ENCODE data around the gene NFX1. TPM values are rescaled to one million over a fixed set of nuclear protein-coding genes. Genes with fewer than 3 reads are reported as not detected.
"Not testable (repeated sequence)": the region's sequence is repeated elsewhere in the genome, so short reads cannot be mapped to it uniquely, and the experiment has no call there.

Gene NFX1
- total RNA-seq, 1 donor from 2014 or later, result 13.0 TPM

DNA sequence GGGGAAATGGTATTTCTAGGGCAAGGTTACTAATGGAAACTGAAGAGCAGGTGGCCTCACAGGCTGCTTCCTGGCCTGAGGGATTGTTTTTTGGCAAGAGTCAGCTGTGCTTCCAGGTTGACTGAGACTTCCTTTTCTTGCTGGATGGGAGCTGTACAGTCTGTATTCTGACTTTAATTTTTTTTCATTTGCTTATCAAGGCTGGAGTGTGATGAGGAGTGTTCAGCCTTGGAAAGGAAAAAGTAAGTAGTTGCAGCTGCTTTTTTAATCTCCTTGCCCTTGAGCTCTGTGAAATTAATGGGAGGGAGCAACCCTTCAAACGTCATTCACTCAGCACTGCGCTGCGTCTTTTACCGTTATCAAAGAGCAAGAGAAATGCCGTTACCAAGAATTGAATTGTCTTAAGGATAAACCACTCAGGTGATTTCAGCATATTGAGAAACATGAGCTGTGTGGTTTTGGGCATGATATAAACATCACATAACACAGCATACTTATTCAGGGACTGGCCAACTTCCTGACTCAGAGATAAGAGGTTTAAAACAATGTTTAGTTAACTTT is 64.4 kb downstream of the NFX1 start:
- no peak for DNase-seq (ENCODE audit: low read depth, low spot score)

DNA sequence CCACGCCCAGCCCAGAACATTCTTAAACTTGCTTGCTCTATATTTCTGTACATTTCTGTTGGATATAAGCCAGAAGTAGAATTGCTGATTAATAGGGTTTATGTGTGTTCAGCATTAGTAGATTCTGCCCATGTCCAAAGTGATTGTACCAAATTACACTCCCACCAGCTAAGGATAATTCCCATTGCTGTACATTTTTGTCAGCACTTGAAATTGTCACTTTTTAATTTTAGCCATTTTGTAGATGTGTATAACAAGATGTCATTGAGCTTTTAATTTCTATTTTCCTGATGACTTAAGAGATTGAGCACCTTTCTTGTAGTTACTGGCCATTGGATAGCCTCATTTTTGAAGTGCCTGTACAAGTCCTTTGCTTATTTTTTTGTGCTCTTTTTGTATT is 65.6 kb downstream of the NFX1 start:
- no peak for DNase-seq (ENCODE audit: low read depth, low spot score)

DNA sequence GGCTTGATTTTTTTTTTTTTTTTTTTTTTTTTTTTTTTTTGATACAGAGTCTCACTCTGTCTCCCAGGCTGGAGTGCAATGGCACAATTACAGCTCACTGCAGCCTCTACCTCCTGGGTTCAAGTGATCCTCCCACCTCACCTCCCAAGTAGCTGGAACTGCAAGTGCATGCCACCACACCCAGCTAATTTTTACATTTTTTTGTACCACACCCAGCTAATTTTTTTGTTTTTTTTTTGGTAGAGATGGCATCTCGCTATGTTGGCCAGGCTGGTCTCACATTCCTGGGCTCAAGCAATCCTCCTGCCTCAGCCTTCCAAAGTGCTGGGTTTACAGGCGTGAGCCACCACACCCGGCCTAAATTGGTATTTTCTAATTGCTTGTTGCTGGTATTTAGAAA is 68.3 kb downstream of the NFX1 start:
- DNase-seq (ENCODE audit: low read depth, low spot score), result not testable (repeated sequence)

DNA sequence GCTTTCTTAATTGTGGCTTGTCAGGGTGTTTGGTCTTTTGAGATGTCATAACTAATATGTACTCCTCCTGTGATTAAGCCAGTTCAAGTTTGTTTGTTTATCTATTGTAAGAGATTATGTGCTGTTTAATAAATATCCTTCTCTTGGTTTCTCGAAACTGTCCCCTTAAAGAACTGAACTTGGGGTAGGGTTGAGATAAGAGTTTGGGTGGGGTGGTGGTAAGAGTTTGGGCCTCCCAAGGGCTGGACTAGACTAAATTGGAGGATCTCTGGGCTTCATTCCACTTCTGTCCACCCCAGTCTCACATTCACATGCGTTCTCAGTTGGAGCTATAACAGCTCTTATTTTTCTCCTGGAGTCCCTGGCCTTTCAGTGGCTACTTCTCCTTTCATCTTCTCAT is 73.8 kb downstream of the NFX1 start:
- no peak for DNase-seq (ENCODE audit: low read depth, low spot score)

DNA sequence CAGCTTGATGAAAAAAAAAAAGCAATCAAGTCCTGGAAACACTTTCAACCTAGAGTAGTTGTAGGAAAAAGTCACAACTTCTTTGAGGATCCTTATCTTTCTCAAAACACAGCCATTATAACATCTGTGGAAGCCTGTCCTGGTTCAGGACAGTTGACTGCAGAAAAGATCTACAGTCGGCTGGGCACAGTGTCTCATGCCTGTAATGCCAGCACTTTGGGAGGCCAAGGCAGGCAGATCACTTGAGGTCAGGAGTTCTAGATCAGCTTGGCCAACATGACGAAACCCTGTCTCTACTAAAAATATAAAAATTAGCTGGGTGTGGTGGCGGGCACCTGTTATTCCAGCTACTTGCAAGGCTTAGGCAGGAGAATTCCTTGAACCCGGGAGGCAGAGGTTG is 74.5 kb downstream of the NFX1 start:
- DNase-seq (ENCODE audit: low read depth, low spot score), result not testable (repeated sequence)

DNA sequence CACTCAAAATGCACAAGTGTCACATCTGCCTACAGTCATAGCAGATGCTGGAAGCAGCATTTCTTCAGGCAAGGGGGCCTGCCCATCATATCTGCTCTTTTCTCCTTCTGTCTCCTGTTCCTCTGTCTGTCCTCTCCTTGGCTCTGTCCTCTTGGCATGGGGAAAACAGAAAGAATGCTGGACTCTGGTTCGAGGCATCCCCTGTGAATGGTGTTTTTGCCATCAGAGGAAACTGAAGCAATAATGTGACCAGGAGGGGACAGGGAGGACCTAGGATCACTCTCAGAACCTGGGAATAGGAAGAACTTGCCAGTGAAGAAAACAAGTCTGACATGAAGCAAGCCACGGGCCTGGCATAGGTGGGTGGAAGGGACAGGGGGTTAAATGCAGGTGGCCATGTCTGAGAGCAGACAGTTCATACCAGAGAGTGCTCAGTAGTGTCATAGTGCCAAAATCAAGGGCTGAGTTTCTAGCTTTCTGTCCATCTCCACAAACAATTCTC is 76.7 kb downstream of the NFX1 start:
- DNase-seq (ENCODE audit: low read depth, low spot score), result no peak

DNA sequence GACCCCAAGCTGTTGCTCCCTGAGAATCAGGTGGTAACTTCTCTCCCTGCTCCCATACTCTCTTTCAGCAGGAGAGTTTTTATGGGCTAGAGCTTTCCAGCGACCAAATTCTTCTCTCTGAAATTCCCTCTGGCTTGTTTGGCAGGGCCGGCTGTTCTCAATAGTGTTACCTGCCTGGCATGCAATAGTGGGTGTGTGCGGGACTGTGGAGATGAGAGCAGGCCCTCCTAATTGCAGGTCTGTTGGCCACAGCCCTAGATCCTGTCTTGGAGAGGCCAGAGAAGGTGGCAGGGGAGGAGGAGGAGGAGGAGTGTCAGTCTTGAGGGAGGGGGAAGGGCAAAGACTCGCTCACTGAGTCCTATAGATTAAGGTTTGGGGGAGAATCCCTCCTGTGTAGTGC is 82.6 kb downstream of the NFX1 start:
- no peak for DNase-seq (ENCODE audit: low read depth, low spot score)

DNA sequence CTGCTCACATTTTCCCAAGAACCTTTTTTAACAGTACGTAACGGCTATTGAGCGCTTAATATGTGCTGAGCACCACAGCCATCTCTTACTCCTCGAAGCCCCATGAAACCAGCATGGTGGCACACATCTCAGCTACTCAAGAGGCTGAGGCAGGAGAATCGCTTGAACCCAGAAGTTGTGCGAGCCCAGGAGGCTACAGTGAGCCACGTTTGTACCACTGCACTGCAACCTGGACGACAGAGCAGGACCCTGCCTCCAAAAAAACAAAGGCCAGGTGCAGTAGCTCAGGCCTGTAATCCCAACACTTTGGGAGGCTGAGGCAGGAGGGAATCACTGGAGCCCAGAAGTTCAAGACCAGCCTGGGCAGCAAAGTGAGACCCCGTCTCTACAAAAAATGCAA is 83.9 kb downstream of the NFX1 start:
- no peak for DNase-seq (ENCODE audit: low read depth, low spot score)

DNA sequence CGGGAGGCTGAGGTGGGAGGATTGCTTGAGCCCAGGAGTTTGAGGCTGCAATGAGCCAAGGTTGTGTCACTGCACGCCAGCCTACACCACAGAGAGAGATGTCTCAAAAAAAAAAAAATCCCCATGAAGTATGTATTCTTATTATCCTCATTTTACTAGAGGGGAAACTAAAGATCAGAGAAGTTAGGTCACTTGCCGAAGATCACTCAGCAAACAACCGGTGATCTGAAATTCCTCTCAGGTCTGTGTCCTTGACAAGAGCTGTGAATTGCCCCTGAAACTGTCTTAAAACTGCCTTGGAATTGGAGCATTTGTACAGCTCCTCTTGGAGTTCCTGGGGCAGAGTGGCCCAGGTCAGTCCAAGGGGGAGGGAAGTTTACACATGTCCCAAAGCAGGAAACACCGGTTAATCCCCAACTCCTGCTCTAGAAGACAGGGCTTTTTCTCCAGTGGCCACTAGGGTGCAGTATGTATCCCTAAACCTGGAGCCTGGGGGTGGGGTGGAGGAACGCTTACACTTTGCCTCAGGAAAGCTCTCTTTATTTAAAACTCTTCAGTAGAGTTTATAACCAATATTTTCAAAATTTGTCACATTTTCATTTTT is 84.4 kb downstream of the NFX1 start:
- peak; percentile 60 for DNase-seq (ENCODE audit: low read depth, low spot score)

DNA sequence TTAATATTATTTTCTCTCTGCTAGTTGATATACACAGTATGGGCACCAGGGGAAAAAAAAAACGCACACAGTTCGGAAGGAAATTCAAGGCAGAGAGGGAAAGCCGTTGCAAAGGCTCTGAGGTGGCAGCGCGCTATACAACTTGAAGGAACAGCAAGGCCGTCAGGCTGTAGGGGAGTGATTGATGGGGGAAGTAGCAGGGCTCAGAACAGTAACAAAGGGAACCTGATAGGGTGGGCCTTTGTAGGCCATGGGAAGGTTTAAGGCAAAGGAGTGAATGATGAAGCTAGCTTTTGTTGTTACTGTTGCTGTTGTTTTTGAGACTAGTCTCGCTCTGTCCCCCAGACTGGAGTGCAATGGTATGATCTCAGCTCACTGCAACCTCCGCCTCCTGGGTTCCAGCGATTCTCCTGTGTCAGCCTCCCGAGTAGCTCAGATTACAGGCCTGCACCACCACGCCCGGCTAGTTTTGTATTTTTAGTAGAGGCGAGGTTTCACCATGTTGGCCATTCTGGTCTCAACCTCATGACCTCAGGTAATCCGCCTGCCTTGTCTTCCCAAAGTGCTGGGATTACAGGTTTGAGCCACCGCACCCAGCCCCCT is 85.0 kb downstream of the NFX1 start:
- DNase-seq (ENCODE audit: low read depth, low spot score), result no peak

DNA sequence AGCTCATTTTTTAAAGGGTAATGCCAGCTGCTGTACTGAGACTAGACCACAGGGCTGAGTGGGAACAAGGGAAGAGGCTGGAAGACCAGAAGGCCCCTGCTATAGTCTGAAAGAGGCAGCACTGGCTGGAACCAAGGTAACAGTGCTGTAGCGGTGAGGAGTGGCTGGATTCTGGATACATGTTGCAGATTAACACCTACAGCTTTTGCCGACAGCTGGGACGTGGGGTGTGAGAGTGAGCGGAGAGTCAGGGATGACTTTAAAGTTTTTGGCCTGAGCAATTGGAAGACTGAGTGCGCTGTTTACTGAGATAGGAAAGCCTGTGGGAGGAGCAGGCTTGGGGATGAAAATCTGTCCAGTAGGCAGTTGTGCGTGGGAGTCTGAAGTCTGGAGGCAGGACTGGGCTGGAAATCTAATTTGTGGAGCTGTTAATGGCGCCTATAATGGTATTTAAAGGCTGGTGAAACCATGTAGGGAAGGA is 85.6 kb downstream of the NFX1 start:
- DNase-seq (ENCODE audit: low read depth, low spot score), result no peak

DNA sequence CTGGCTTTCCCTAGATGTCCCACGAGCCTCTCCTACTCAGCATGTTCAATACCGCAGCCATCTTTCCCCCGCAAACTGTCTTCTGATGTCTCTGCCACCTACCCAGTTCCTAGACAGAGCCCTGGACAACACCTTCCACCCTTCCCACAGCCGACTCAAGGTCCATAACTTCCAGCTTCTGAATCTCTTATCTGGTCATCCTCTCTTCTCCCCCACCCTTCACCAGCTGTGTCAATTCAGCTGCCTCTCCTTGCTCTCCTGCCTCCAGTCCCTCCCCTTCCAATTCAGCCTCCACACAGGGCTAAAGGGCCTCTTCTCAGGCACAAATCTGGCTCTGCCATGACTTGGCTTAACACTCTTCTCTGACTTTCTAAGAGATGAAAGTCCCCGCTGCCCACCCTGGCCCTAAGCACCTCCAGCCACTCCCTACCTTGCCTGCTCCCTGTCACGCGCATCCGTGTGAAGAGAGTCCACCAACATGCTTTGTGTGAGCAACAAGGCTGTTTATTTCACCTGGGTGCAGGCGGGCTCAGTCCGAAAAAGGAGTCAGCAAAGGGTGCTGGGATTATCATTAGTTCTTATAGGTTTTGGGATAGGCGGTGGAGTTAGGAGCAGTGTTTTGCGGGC is 86.9 kb downstream of the NFX1 start:
- DNase-seq (ENCODE audit: low read depth, low spot score), result no peak

DNA sequence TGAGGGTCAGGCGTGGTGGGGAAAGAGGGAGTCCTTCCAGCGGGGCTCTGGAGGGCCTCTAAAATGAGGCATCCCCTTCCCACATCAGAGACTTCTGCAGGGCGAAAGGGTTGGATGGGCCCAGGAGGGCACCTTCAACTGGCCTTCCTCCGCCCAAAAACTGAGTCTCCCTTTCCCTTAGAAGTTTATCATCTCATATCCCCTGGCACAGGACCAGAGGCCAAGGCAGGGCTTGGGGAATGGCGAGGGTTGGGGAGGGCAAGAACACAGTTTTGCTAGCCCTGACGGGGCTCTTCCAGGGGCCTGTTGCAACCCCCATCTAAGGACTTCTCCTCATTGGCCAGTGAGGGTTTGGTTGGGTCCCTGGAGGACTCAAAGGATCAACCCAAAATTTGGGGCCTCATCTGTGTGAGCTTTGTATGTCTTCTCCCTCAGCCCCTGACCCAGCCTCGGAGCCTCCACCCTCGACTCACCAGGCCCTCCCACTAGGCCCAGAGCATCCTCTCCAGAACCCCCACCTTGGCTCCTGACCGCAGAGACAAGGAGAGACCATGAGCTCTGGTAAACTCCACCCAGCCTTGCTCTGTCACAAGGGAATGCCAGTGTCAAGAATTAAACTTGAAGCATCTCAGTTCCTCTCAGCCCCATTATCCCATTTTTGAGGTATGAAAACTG is 87.9 kb downstream of the NFX1 start:
- no peak for DNase-seq (ENCODE audit: low read depth, low spot score)

DNA sequence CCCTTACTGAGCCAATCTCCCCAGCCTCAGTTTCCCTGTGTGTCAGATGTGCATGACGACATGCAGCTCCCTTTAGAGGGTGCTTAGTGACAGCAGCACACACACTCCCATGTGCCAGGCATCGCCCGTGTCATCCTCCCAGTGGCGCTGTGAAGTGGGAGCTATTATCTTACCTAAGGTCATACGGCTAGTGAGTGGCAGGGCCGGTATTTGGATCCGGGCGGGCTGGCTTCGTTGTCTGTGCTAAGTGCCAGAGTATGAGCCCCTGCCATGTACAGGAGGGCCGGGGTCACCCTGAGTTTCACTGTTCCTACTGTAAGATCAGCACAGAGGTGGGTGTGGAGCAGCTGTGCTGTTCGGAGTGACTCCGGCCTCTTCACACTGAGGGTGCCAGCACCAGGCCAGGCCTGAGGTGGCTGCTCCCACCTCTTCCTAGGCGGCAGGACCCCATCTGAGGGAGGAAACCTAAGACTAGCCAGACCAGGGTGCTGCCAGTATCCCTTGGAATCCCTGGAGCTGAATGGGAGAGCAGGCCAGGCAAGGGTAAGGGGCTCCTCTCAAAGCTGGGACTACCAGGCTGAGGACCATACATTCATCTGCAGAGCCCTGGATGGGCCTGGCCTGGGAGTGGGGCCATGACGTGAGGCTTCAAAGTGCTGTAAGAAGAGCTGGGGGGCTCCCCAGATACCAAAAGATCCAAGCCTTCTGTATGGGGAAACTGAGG is 89.5 kb downstream of the NFX1 start:
- no peak for DNase-seq (ENCODE audit: low read depth, low spot score)

DNA sequence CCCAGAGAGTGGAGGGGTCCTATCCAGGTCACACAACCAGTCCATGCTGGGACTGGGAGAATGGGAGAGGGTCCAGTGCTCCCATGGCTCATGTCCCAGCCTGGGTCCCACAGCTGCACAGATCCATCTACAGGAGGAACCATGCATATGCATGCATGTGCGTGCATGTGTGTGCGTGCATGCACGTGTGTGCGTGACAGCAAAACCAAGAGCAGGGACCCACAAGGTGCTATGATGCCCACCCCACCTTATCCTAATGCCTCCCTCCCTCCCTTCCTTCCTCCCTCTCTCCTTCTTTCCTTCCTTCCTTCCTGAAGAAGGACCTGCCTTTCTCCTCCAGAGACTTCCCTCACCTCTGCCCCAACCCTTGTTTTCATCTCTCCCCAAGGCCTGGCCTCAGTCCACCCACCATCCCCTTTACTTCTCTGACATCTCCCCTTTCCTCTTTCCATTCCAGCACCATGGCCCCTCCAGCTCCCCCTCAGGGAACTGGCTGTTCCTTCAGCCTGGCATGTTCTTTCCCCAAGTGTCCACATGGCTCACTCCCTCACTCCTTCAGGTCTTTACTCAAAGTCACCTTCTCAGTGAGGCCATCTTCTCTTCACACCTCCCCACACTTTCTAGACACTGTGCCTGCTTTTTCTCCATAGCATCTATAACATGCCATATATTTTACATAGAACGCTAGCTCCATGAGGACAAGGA is 90.2 kb downstream of the NFX1 start:
- DNase-seq (ENCODE audit: low read depth, low spot score), result no peak

DNA sequence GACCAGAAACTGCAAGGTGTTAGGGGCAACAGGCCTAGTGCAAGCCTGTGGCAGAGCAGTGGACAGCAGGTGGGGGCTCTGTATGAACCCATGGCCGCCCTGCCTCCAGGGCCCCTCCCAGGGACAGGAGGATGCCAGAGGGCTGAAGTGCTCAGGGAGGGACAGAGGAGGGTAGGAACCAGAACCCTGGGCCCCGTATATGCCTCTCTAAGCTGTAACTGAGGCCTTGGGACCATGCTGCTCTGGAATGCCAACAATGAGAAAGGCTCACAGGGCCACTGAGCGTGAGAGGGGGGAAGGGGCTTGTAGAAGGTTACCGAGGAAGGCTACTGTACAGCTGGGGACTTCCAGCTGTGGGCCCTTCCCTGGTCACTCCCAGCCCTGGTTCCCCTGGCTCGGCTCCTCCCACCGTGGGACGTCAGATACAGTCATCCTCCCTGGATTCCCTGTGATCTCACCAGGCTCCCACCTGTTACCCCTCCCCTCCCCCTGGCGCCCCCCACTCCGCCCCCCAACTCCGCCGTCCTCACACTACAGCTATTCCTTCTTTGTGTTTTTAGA is 91.0 kb downstream of the NFX1 start:
- no peak for DNase-seq (ENCODE audit: low read depth, low spot score)

DNA sequence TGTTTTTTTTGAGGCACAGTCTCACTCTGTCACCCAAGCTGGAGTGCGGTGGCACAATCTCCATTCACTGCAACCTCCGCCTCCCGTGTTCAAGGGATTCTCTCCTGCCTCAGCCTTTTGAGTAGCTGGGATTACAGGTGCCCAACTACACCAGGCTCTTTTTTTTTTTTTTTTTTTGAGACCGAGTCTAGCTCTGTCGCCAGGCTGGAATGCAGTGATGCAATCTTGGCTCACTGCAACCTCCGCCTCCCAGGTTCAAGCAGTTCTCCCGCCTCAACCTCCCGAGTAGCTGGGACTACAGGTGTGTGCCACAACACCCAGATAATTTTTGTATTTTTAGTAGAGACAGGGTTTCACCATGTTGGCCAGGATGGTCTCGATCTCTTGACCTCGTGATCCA is 92.1 kb downstream of the NFX1 start:
- not testable (repeated sequence) for DNase-seq (ENCODE audit: low read depth, low spot score)

DNA sequence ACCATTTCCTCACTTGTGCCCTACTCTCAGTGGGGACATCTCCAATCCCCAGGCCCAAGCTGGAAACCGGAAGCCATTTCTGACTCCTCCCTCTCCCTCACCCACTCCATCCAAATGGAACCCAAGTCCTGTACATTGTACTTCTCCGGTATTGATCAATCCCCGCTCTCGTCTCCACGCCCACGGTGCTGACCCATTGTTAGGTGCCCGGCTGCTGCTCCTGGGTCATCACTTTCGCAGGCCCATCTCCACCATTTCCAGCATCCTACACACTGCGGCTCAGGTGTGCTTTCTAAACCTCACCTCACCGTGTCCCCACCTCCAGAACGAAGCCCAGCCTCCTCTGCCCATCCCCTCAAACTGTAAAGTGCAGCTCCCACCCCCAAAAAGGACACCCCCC is 93.1 kb downstream of the NFX1 start:
- not testable (repeated sequence) for DNase-seq (ENCODE audit: low read depth, low spot score)

DNA sequence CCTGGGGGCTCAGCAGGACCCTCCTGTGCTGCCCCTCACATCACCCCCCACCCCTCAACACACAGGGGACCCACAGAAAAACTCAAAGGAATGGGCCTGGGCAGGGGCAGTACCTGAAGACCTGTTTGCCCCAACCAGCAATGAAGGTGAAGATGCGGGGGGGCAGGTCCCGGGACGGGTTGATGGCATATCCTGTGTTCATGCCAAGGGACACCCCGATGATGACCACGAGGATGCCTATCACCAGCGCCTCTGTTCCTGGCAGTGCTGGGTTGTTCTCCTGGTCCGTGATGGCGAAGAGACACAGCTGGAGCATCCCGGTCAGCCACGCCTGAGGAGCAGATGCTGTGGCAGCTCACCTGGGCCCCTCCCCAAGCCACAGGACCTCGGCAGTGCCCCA is 95.2 kb downstream of the NFX1 start:
- DNase-seq (ENCODE audit: low read depth, low spot score), result not testable (repeated sequence)

DNA sequence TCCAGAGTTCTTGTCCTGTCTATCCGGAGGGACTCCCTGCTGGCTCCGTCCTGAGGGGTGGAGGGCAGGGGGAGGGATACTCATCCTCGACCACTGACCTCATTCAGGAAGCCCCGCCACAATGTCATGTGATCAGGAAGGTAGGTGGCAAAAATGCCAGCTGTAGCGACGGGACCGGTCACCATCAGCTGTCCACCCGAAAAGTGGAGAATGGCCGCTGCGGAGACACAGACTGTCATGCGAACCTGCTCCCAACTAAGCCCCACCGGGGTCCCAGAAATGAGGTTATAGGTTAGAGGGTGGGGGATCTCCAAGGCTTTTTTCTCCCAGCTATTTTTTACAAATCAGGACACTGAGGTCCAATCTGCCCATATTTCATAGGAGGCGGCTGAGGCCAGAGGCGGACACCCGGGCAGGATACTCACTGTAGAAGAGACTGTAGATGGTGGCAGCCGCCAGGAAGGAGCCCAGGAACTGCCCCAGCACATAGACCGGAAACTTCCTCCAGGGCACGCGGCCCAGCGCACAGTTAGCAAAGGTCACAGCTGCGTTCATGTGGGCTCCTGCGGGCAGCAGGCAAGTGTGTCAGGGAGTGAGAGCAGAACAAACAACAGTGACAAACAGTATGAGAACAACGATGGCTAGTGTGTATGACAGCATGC is 95.8 kb downstream of the NFX1 start:
- not testable (repeated sequence) for DNase-seq (ENCODE audit: low read depth, low spot score)
